Kidney capillary endothelial cell (primary cell): Measurements from ENCODE around the gene TMEM121B.
A peak's percentile ranks its signal among the peaks of the same experiment; 100 is the strongest.

Experiments
- DNase-seq: peaks from one replicate; pipeline ENCODE4 v3.0.0-alpha.2; 2018; ENCODE audit warnings: low spot score

Gene TMEM121B

DNA sequence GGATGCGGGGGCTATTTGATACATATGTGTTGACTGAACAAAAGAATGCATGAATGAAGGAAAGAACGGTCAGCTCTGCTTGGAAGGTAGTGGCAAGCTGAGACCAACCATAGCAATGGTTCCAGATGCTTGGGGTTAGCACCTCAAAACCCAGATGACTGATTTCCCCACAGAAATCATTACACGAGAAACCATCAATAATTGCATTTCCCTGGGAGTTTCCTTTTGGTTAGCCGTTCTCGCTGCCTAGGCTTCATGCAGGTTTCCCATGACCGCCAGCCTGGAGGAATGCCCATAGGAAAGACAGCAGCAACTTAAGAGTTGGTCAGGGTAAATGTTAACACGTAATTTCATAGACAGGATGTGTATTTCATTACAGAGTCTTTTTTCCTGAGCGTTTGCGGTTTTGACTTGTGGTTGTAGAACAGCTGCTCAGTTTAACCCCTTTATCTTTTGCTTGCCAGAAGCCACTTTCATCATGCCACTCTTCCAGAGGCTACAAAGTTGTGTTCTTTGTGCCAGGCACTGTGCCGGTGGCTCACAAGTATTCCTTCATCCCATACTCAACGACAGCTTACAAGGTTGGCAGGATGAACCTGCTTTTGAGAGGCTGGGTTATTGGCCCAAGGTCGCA lies 33.5 kb downstream of the TMEM121B start:
- no peak for DNase-seq

DNA sequence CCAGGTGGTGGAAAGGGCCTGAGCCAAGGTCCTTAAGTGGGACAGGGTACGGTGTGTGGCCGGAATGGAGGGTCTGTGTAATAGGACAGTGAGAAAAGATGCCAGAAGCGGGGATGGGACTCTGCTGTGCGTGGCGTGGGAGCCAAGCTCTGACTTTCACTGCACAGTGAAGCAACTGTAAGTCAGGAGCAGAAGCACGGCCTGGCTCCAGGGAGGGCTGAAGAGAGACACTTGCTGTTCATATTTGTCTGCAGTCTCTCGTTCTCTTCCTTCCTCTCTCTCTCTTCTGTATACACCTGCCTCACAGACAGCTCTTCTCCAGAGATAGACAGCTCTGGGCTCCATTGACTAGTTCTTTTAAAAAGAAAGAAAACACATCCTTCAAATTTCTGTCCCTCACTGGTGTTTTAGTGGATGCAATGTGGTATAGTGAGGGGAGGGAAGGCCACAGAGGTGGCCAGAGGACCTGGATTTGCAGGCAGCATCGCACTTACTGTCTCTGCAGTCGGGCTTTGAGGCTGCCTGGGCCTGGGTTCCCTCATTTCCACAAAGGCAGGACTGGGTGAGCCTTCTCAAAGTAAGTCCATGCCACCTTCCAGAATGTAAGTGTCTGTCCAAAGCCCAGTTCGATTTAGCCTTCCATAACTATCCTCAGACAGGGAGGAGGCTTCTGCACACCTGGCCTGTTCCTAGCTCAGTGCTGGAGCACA lies 34.2 kb downstream of the TMEM121B start:
- no peak for DNase-seq

DNA sequence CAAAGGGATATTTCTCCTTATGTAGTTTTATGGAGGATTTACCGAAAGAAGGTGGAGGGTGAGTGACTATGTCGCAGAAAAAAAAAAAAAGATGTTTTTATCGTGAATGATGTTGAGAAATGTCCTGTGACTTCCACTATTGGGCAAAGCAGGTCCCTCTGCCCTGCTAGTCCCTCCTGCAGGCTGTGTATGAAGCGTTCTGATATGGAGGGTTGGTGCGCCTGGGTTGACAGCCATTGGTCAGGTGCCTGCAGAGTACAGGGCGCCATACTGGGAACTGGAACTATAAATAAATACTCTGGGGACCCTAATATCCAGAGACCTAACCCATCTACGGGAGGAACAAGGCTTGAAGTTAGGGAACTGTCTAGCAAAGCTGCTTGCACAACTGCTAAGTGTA lies 34.9 kb downstream of the TMEM121B start:
- DNase-seq: no peak

DNA sequence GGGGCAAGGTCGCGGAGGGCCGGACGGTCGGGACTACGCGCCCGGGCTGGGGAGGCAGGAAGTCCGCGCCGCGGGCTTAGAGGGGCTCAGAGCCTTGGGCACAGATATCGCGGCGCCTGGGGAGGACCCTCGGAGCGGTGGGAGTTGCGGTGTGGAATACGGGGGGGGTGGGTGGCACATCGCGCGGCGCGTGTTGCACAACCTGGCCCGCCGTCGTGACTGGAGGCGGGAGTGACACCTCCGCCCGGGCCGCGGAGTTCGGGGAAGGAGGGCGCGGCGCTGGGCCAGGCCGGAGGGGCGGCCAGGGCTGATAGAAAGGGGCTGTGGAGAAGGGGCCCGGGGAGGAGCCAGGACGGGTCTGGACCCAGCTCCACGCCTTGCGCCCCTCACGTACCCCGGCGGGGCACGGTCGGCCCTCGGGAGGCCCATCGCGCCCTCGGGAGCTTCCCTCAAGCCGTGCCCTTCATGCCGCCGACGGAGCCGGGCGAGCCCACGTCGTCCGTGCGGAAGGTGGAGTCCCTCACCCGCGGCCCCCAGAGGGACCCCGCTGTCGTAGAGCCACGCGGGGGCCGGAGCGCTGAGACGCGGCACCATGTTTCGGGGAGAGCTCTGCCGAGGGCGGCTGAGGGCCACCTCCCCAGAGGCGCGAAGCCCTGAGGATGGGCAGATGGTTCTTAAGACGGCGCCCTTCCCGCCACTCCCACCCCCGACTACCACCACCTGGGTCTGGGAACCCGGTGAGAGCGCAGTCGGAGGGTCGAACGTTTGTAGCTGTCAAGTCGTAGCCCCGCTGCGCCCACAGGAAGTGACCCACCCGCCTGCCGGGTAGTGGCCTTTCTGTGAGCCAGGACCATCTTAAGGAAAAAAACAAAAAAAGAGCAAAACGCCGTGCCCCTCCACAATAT lies 35.6 kb downstream of the TMEM121B start:
- DNase-seq: no peak

DNA sequence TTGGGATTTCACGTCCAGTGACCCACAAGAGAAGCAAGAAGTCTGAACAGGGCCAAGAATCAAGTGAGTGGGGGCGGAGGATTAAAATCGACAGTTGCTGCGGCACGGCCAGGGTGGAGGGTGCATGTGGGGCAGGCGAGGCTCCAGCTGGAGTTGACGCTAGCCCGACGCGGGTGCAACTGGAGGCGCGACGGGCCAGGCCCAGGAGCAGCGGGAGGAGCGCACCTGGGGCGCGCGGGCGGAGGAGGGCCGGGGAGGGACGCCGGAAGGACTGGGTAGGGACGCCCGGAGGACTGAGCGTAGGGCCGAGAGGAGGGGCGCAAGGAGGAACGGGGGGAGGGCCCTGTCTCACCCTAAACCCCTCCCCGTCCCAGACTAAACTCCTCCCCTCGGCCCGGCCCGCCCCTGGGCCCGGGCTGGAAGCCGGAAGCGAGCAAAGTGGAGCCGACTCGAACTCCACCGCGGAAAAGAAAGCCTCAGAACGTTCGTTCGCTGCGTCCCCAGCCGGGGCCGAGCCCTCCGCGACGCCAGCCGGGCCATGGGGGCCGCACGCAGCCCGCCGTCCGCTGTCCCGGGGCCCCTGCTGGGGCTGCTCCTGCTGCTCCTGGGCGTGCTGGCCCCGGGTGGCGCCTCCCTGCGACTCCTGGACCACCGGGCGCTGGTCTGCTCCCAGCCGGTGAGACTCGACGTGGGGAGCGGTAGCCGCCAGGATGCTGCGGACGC lies 36.4 kb downstream of the TMEM121B start, which contains the start of gene IL17RA:
IL17RA (plus strand) TSS at position 447 of the 723 bp plus-strand sequence; CDS start at position 539, 92 bp downstream.
- DNase-seq: peak; percentile 75

DNA sequence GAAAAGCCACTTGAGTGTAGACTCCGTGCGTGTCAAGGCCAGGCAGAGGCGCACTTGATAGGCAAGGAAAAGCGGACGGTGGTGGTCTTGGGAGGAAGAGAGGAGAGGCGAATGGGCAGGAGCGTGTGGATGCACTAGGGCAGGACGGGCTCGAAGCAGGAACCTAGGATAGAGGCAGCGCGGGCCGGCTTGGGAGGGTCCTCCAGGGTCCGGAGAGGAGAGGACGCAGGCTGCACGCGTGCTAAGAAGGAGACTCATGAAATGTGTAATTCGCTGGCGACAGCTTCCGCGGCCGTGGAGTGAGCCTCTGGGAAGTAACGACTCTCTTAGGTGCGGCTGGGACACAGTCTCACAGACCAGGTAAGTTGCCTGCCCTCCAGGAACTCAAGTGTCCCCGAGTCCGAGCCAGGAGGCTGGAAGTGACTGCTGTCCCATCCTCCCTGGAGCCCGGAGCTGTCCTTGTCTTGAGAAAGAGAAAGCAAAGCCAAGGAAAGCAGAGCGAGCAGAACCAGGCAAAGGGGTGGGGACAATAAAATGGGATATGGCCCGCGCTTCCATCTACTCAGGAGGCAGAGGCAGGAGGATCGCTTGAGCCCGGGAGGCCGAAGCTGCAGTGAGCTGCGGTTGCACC lies 37.2 kb downstream of the TMEM121B start:
- no peak for DNase-seq

DNA sequence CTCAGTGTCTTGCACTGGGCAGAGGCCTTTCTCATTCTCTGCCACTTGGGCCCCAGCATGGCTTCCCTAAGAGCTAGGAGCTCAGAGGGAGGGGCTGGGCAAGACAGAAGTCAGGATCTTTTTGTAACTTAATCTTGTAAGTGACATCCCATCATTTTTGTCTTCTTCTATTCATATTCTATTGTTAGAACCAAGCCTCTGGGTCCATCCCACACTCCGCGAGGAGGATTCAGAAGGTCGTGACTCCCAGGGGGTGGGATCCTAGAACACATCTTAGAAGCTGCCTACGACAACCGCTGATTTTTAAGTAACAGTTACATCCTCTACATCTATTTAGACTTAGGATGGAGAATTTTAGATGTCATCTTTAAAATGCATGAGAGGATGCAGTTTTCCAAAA lies 37.9 kb downstream of the TMEM121B start:
- DNase-seq: no peak

DNA sequence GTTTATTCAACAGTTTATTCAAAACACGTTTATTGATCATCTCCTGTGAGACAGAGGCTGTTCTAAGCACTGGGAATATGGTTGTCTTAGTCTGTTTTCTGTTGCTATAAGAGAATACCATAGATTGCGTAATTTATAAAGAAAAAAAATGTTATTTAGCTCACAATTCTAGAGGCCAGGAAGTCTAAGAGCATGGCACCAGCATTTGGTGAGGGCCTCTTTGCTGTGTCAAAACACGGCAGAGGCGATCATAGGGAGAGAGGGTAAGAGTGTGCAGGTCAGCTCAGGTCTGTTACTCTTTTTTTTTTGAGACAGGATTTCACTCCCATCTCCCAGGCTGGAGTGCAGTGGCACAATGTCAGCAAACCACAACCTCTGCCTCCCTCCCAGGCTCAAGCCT lies 41.6 kb downstream of the TMEM121B start:
- DNase-seq: no peak

DNA sequence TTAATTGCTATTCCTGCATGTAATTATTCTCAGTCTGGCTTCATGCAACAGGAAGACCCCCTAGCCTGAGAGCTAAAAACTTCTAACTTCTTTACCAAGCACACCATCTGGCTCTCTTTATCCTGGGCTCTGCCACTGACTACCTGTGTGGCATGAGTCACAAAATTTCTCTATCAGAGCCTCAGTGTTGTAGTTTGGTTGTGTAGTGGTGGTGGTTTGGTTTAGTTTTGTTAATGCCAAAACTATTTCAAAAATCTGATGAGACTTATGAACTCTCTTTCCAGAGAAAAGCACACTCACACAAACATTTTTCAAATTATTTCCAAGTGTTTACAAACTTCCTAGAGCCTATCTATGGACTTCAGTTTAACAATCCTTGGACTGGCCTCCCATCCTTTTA lies 43.9 kb downstream of the TMEM121B start:
- DNase-seq: no peak

DNA sequence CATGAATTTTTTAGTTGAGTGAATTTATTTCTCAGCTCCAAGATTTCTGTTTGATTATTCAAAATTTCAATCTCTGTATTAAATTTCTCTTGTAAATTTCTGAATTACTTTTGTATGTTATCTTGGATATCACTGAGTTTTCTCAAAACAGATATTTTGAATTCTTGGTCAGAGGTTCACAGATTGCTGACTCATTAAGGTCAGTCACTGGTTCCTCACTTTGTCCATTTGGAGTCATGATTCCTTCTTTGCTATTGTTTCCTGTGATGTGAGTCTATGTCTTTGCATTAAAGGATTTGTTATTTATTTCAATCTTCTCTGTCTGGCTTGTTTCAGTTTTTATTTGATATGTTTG lies 46.5 kb downstream of the TMEM121B start:
- no peak for DNase-seq

DNA sequence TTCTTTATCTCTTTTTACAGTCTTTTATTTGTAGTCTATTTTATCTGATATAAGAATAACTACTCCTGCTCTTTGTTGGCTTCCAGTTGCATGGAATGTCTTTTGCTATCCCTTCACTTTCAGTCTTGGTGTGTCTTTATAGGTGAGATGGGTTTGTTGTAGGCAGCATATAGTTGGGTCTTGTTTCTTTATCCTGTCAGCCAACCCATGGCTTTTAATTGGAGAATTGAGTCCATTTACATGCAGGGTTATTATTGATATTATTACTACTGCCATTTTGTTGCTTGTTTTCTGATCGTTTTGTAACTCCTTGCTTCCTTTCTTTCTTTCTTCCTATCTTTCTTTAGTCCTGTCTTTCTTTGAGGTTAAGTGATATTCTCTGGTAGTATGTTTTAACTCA lies 48.3 kb downstream of the TMEM121B start:
- no peak for DNase-seq
